IMR-90 (cell line): Measurements from ENCODE around the gene CDC25B. TPM values are rescaled to one million over a fixed set of nuclear protein-coding genes. Genes with fewer than 3 reads are reported as not detected.
"Not testable (repeated sequence)": the region's sequence is repeated elsewhere in the genome, so short reads cannot be mapped to it uniquely, and the experiment has no call there.

Experiments used
- ATAC-seq: fragments of 200-7000 bp; cut with Tn5 transposase; 2 replicates; pipeline ENCODE4 v1.9.1; 2020; ENCODE audit warnings: low read depth, mild to moderate bottlenecking, moderate library complexity
- BruUV-seq: library from RNA; stranded (reverse); fragments of 400-500 nt; replicated peaks from 2 replicates; lab custom pipeline; 2021; lab: Mats Ljungman, UMichigan
- CTCF ChIA-PET: fragments of 300-600 bp; formaldehyde crosslinking; extraction: SDS; loops from one replicate; lab custom pipeline; 2021; ENCODE audit warnings: antibody characterized with exemption; lab: Yijun Ruan, JAX
- POLR2A ChIA-PET: fragments of 300-600 bp; sonication (Branson Sonifier 250); formaldehyde crosslinking; loops from one replicate; lab custom pipeline; 2022; ENCODE audit warnings: antibody characterized with exemption; ENCODE audit not compliant: unreplicated experiment; lab: Charles Lee
- DNase-seq: peaks from one replicate; pipeline ENCODE4 v3.0.0; 2013
- H2AFZ ChIP-seq: replicated peaks from 2 replicates; pipeline ENCODE3; 2013; ENCODE audit warnings: low read length, mild to moderate bottlenecking; ENCODE audit not compliant: poor library complexity
- H2AK5ac ChIP-seq: 2 replicates; pipeline ENCODE4 v1.6.1; 2013; ENCODE audit warnings: low read depth, low read length, inconsistent platforms
- H2AK9ac ChIP-seq: replicated peaks from 2 replicates; pipeline ENCODE3; 2013; ENCODE audit warnings: mild to moderate bottlenecking, low read depth, low read length, moderate library complexity; ENCODE audit not compliant: poor library complexity
- H2BK120ac ChIP-seq: 2 replicates; pipeline ENCODE4 v1.6.1; 2013; ENCODE audit warnings: low read depth, low read length, inconsistent platforms
- H2BK15ac ChIP-seq: 3 replicates; pipeline ENCODE4 v1.6.1; 2013; ENCODE audit warnings: low read depth, low read length, inconsistent platforms
- H2BK20ac ChIP-seq: 2 replicates; pipeline ENCODE4 v1.6.1; 2013; ENCODE audit warnings: low read depth, mild to moderate bottlenecking, inconsistent platforms, low read length, moderate library complexity
- H2BK5ac ChIP-seq: 2 replicates; pipeline ENCODE4 v1.6.1; 2013; ENCODE audit warnings: mild to moderate bottlenecking, low read depth, low read length, inconsistent platforms; ENCODE audit not compliant: poor library complexity, severe bottlenecking
- H3K14ac ChIP-seq: replicated peaks from 2 replicates; pipeline ENCODE4 v1.6.1; 2013; ENCODE audit warnings: low read depth, low read length, inconsistent platforms
- H3K18ac ChIP-seq: 2 replicates; pipeline ENCODE4 v1.6.1; 2013; ENCODE audit warnings: low read depth, low read length, control low read depth
- H3K23ac ChIP-seq: 2 replicates; pipeline ENCODE4 v1.6.1; 2013; ENCODE audit warnings: low read depth, low read length, inconsistent platforms
- H3K27ac ChIP-seq: 2 replicates; pipeline ENCODE4 v1.5.1; 2013; ENCODE audit warnings: mild to moderate bottlenecking, control low read depth, low read length; ENCODE audit not compliant: insufficient read depth
- H3K27me3 ChIP-seq: 2 replicates; pipeline ENCODE4 v1.6.1; 2013; ENCODE audit warnings: low read length; ENCODE audit not compliant: control insufficient read depth, insufficient read depth
- H3K36me3 ChIP-seq: 2 replicates; pipeline ENCODE4 v1.6.1; 2013; ENCODE audit warnings: low read length, mixed read lengths; ENCODE audit not compliant: control insufficient read depth, insufficient read depth
- H3K4ac ChIP-seq: 2 replicates; pipeline ENCODE4 v1.6.1; 2013; ENCODE audit warnings: low read depth, low read length, inconsistent platforms
- H3K4me1 ChIP-seq: 2 replicates; pipeline ENCODE4 v1.6.1; 2013; ENCODE audit warnings: low read length, mixed read lengths; ENCODE audit not compliant: control insufficient read depth, insufficient read depth
- H3K4me2 ChIP-seq: 2 replicates; pipeline ENCODE4 v1.6.1; 2013; ENCODE audit warnings: low read depth, mild to moderate bottlenecking, control low read depth, low read length, moderate library complexity
- H3K4me3 ChIP-seq: 2 replicates; pipeline ENCODE4 v1.5.1; 2013; ENCODE audit warnings: low read depth, mild to moderate bottlenecking, control low read depth, low read length, moderate library complexity; ENCODE audit not compliant: insufficient read depth
- H3K56ac ChIP-seq: 2 replicates; pipeline ENCODE4 v1.6.1; 2013; ENCODE audit warnings: low read length, inconsistent platforms; ENCODE audit not compliant: insufficient read depth; ENCODE audit errors: extremely low read depth
- H3K79me1 ChIP-seq, 2 experiments: 2 replicates each; pipeline ENCODE4 v1.6.1; 2013; ENCODE audit warnings: low read length in 2 of 2, inconsistent platforms in 1 of 2, low read depth in 1 of 2
- H3K9ac ChIP-seq: 2 replicates; pipeline ENCODE4 v1.6.1; 2013; ENCODE audit warnings: low read depth, low read length, control low read depth
- H3K9me1 ChIP-seq: 2 replicates; pipeline ENCODE4 v1.6.1; 2013; ENCODE audit warnings: low read length, inconsistent platforms; ENCODE audit not compliant: insufficient read depth
- H3K9me3 ChIP-seq: 2 replicates; pipeline ENCODE4 v1.6.1; 2013; ENCODE audit warnings: low read length; ENCODE audit not compliant: control insufficient read depth, insufficient read depth
- H4K20me1 ChIP-seq: 2 replicates; pipeline ENCODE4 v1.6.1; 2013; ENCODE audit warnings: low read length, inconsistent platforms; ENCODE audit not compliant: insufficient read depth
- H4K5ac ChIP-seq: 2 replicates; pipeline ENCODE4 v1.6.1; 2013; ENCODE audit warnings: mild to moderate bottlenecking, low read depth, low read length, control low read depth
- H4K8ac ChIP-seq, 2 experiments: 2 replicates each; pipeline ENCODE4 v1.6.1; 2013; ENCODE audit warnings: low read depth in 2 of 2, low read length in 2 of 2, control low read depth in 1 of 2, inconsistent platforms in 1 of 2
- H4K91ac ChIP-seq: 2 replicates; pipeline ENCODE4 v1.6.1; 2013; ENCODE audit warnings: low read depth, low read length, inconsistent platforms; ENCODE audit not compliant: insufficient read depth
- WGBS, 2 experiments: methylation state at CpG; one replicate each; pipeline versions ENCODE4 v1.1.5 to v1.1.7; 2013; ENCODE audit warnings: missing lambda C conversion rate in 2 of 2; ENCODE audit not compliant: insufficient read length in 1 of 2; ENCODE audit errors: extremely low coverage in 2 of 2; 5-methylcytosine and 5-hydroxymethylcytosine counted together
- dilution Hi-C: fragments of 300-500 bp; cut with HindIII; formaldehyde crosslinking; loops from one replicate; pipeline ENCODE4 v1.14.3; 2018; ENCODE audit warnings: low sequenced_read_pairs; ENCODE audit not compliant: unreplicated experiment
- in situ Hi-C: fragments of 300-500 bp; cut with MboI; formaldehyde crosslinking; loops from 3 replicates; pipeline ENCODE4 v1.14.3; 2019; ENCODE audit warnings: low sequenced_read_pairs, inconsistent platforms, mixed read lengths
- intact Hi-C: fragments of 100-400 bp; cut with micrococcal nuclease; formaldehyde crosslinking; loops from 2 replicates; pipeline ENCODE4 v1.10.0; 2022
- polyA plus RNA-seq, 3 experiments: library from polyadenylated mRNA; depleted of rRNA; stranded (reverse); fragments of >200 nt; gene quantifications; 2 replicates each; pipeline ENCODE4 v1.2.3, GENCODE V29; 2012; ENCODE audit warnings: low replicate concordance in 1 of 3
- total RNA-seq: library from RNA; depleted of rRNA; stranded (reverse); fragments of >200 nt; gene quantifications from 2 replicates; pipeline ENCODE4 v1.2.3, GENCODE V29; 2012

The CDC25B gene
- total and polyA plus RNA-seq, 2 of the 4 experiments (the other 2 are of a cell fraction): 14.5 to 50.5 TPM

GRCh38 chr20:3829891-3830290, 33.8 kb downstream of the CDC25B start:
- H2AFZ ChIP-seq, H3K27me3 ChIP-seq, H3K14ac ChIP-seq, H3K9me3 ChIP-seq, H3K18ac ChIP-seq, DNase-seq, H2BK5ac ChIP-seq, intact Hi-C loops, H4K8ac ChIP-seq, H4K20me1 ChIP-seq, H3K4me3 ChIP-seq, H3K56ac ChIP-seq, H3K27ac ChIP-seq, H4K5ac ChIP-seq, ATAC-seq, H2BK120ac ChIP-seq, H2AK9ac ChIP-seq, H3K9me1 ChIP-seq, H3K4ac ChIP-seq, H3K4me1 ChIP-seq, H2BK20ac ChIP-seq, POLR2A ChIA-PET, H3K9ac ChIP-seq, in situ Hi-C loops, H2AK5ac ChIP-seq, dilution Hi-C loops, H3K4me2 ChIP-seq, H3K79me1 ChIP-seq, BruUV-seq, H3K23ac ChIP-seq, H4K91ac ChIP-seq, H2BK15ac ChIP-seq: not testable (repeated sequence)
- no CpG with 5 or more reads among the region's 5 CpGs for WGBS, 2 experiments
- CTCF ChIA-PET: interaction anchor here (0.7 kb wide), 1 partner anchor 253 kb away, joined by 3 read pairs; no protein-coding TSS in a partner anchor
- H3K36me3 ChIP-seq: peaks cover 13% of the 10 kb centered on the region
